Measurements from ENCODE around the gene MBNL3.
A peak's percentile ranks its signal among the peaks of the same experiment; 100 is the strongest.
"Not testable (repeated sequence)": the region's sequence is repeated elsewhere in the genome, so short reads cannot be mapped to it uniquely, and the experiment has no call there.

Gene MBNL3

GRCh38 chrX:132452911-132453550, 35.8 kb downstream of the MBNL3 start:
- TF ChIP-seq CTCF (conservative IDR thresholded peaks at IDR 0.05; ENCODE audit: control insufficient read depth, insufficient read depth, low read depth, low read length), result no peak
- no peak for DNase-seq (ENCODE audit: low read depth)
- H3K4me3 ChIP-seq (ENCODE audit: control insufficient read depth, low read depth, low read length), result no peak overlapping the region

GRCh38 chrX:132445909-132446308, 42.9 kb downstream of the MBNL3 start:
- H3K4me3 ChIP-seq (ENCODE audit: control insufficient read depth, low read depth, low read length); DNase-seq (ENCODE audit: low read depth): not testable (repeated sequence)

GRCh38 chrX:132444936-132445335, 43.9 kb downstream of the MBNL3 start:
- no peak overlapping the region for H3K4me3 ChIP-seq (ENCODE audit: control insufficient read depth, low read depth, low read length)
- TF ChIP-seq CTCF (conservative IDR thresholded peaks at IDR 0.05; ENCODE audit: control insufficient read depth, insufficient read depth, low read depth, low read length), result no peak
- DNase-seq (ENCODE audit: low read depth), result no peak

- DNase-seq (ENCODE audit: low read depth), result peak; percentile 58
- H3K4me3 ChIP-seq (ENCODE audit: control insufficient read depth, low read depth, low read length), result no peak overlapping the region
- TF ChIP-seq CTCF (conservative IDR thresholded peaks at IDR 0.05; ENCODE audit: control insufficient read depth, insufficient read depth, low read depth, low read length), result no peak
These were observed 45.4 kb downstream of the MBNL3 start for GRCh38 chrX:132443196-132444135.

GRCh38 chrX:132442691-132443090, 46.1 kb downstream of the MBNL3 start:
- DNase-seq (ENCODE audit: low read depth), result peak; percentile 37
- H3K4me3 ChIP-seq (ENCODE audit: control insufficient read depth, low read depth, low read length), result no peak overlapping the region
- TF ChIP-seq CTCF (conservative IDR thresholded peaks at IDR 0.05; ENCODE audit: control insufficient read depth, insufficient read depth, low read depth, low read length), result no peak

- TF ChIP-seq CTCF (conservative IDR thresholded peaks at IDR 0.05; ENCODE audit: control insufficient read depth, insufficient read depth, low read depth, low read length), result no peak
- DNase-seq (ENCODE audit: low read depth), result peak; percentile 69
- no peak overlapping the region for H3K4me3 ChIP-seq (ENCODE audit: control insufficient read depth, low read depth, low read length)
These were observed 53.6 kb downstream of the MBNL3 start for GRCh38 chrX:132435222-132435621.

GRCh38 chrX:132433551-132433950, 55.3 kb downstream of the MBNL3 start:
- no peak overlapping the region for H3K4me3 ChIP-seq (ENCODE audit: control insufficient read depth, low read depth, low read length)
- no peak for TF ChIP-seq CTCF (conservative IDR thresholded peaks at IDR 0.05; ENCODE audit: control insufficient read depth, insufficient read depth, low read depth, low read length)
- DNase-seq (ENCODE audit: low read depth), result no peak
